HG03520 (cell line): ENCODE measurements around the gene OR10G8.
"Not testable (repeated sequence)": the region's sequence is repeated elsewhere in the genome, so short reads cannot be mapped to it uniquely, and the experiment has no call there.

Experiments used
- ATAC-seq: cut with Tn5 transposase; IDR thresholded peaks from one replicate; pipeline ENCODE4 v1.9.1; 2021; ENCODE audit warnings: mild to moderate bottlenecking, moderate library complexity; ENCODE audit not compliant: unreplicated experiment

Gene OR10G8, protein sequence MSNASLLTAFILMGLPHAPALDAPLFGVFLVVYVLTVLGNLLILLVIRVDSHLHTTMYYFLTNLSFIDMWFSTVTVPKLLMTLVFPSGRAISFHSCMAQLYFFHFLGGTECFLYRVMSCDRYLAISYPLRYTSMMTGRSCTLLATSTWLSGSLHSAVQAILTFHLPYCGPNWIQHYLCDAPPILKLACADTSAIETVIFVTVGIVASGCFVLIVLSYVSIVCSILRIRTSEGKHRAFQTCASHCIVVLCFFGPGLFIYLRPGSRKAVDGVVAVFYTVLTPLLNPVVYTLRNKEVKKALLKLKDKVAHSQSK

DNA sequence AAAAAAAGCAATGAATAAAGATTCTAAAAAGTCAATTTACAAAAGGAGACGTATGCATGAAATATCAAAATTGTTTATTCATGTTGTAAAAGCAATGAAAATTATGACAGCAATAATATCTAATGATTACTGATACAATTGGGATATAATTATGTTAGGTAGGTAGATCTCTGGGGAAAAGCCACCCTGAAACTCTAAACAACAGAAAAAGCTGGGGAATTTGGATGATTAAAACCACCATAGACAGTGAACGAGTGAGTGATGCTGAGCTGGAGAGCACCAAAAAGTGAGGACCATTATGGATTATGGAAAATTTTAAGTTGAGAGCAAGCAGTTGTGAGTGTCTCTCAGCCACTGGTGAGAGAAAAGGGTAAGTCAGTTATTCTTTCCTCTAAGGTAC lies at the start of gene OR10G8:
TSS of gene OR10G8 (plus strand) at position 301 of the 400 bp plus-strand sequence. CDS start 2,825 bp downstream, outside the sequence.
- no peak for ATAC-seq

DNA sequence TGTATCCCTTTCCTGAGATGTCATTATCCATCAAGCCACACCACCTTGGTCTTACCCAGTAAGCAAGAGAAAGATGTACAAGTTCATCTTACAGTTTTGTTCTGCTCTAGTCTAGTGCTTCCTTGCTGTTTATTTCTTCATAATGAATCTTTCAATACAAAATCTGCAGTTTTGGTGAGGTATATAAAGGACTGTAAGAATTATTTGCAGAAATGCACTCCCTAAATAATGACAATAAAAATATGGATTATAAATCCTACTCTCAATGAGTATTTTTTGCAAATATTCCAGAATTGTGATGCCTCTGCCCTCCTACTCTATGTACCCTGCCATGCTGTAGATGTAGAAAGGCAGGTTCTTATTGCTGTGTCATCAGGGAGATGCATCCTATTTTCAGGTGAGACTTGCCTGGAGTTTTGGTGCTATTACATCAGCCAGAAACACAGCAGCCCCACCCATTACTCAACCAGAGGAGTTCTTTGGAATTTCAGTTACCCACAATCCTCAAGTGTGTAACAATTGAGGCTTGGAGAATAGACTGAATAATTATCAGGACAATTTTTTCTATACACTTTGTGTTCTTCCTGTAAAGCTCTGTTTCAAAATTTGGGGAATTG lies 48.8 kb upstream of the OR10G8 start, which contains the start of gene OR10S1:
TSS of gene OR10S1 (minus strand) at position 51 of the 617 bp plus-strand sequence. CDS start 117 bp downstream, outside the sequence.
- ATAC-seq, result no peak

DNA sequence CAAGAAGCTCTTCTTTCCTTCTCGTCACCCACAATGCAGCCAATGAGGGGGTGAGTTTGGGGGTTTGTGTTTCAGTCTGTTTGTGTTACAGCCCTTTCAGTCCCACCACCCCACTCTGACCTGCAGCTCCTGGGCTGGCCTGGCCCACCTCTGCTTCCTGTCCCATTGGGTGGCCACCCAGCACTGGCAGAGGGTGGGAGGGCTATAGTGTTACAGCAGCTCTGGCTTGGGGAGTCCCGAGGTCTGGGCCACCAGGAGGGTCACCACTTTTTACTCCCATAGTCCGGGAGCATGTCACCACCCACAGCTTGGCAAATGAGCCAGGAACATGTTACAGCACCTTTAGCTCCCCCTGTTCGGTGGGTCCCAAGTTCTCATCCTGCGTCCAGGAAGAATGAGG lies 47.3 kb upstream of the OR10G8 start:
- no peak for ATAC-seq

DNA sequence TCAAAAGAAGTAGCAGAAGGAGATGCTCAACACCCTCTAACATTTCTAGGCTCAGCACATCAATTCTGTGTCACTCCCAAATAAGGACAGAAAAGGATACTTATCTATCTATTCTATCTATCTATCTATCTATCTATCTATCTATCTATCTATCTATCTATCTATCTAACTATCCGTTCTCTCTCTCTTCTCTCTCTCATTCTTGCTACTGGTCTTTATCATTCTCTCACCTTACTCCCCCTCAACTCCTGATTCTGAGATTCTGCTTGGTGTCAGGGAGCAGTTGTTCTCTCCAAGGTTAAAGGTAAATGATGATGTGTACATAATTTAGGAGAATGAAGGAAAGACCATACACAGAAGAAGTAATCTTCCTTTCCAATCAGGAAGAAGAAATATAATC lies 31.5 kb upstream of the OR10G8 start, which contains the start of gene OR10G6:
TSS of gene OR10G6 (minus strand) at position 43 of the 400 bp plus-strand sequence. CDS start at position 43, 0 bp downstream.
- ATAC-seq, result no peak

DNA sequence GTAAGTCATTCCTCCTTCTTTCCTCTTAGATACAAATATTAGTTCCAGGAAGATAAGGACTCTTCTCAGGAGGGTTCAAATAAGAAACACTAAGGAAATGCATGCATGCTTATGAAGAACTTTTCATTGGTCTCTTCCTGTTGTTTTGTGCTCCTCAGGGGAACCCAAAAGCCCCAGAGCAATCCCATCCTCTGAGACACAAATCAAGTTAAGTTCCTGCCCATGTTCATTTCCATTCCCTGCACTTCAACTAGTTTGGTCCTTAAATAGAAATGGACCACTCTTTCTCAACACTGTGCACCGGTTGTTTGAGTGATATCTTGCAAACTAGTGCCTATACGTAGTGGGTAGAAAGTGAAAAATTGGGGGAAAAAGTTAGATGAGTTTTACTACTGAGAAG lies 13.9 kb upstream of the OR10G8 start, which contains the start of gene OR10G4:
TSS of gene OR10G4 (plus strand) at position 301 of the 400 bp plus-strand sequence. CDS start 2,578 bp downstream, outside the sequence.
- ATAC-seq, result no peak

DNA sequence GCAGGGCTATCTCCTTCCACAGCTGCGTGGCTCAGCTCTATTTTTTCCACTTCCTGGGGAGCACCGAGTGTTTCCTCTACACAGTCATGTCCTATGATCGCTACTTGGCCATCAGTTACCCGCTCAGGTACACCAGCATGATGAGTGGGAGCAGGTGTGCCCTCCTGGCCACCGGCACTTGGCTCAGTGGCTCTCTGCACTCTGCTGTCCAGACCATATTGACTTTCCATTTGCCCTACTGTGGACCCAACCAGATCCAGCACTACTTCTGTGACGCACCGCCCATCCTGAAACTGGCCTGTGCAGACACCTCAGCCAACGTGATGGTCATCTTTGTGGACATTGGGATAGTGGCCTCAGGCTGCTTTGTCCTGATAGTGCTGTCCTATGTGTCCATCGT lies 10.8 kb upstream of the OR10G8 start:
- not testable (repeated sequence) for ATAC-seq

DNA sequence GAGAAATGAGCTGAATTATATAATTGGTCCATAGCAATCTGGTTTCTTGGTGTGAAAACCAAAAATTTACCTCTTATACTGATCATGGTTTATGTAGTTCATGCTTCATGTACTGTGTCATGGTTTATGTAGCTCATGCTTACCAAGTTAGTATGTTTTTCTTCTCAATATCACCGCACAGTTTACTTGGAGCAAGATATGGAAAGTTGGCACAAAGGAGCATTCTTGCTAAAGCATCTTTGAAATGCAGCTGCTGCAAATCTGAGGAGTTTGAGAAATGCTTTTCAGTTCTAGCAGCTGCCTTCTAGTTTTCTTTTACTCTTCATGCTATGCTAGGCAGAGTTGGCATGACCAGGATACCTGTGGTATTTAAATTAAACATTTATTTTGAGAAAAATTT lies 10.1 kb downstream of the OR10G8 start:
- no peak for ATAC-seq

DNA sequence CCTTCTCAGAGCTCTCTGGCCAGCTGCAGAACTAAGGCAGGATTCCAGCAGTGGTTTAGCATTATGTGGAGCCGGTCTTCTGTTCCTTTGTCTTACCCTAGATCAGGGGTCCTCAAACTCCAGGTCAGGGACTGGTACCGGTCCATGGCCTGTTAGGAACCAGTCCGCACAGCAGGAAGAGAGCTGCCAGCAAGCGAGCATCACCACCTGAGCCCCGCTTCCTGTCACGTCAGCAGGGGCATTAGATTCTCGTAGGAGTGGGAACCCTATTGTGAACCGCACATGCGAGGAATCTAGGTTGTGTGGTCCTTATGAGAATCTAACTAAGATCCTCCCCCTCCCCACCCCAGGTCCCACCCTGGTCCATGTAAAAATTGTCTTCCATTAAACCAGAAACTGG lies 13.0 kb downstream of the OR10G8 start:
- no peak for ATAC-seq

DNA sequence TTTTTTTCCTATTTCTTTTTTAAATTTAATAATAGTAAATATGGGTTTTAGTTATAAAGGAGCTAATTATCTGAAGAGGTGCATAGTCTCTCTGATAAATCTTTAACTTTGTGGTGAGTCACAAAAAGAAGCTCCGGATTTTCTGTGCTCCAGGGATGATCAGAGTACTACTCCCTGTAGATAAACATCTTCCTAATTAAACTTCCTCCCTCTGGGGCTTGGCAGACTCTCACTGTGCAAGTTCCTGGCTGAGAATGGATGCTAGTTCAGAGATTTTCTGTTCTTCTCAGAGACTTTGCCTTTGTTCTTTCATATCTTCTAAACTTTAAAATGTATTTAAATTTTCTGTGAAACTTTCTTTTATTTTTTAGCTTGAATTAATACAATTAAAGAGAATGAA lies 14.7 kb downstream of the OR10G8 start, which contains the start of gene OR10G7:
TSS of gene OR10G7 (minus strand) at position 72 of the 400 bp plus-strand sequence. CDS start 2,324 bp downstream, outside the sequence.
- no peak for ATAC-seq

DNA sequence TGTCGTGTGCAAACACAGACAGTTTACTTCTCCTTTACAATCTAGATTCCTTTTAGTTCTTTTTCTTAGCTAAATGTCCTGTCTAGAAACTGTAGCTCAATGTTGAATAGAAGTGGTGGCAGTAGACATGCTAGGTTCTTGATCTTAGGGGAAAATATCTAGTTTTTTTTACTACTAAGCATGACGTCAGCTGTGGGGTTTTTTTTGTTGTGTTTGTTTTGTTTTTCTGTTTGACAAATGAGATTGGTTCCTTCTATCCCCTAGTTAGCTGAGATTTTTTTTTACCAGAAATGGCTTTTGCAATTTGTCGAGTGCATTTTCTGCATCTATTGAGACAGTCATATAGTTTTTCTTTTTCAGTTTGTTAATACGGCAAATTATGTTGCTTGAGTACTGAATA lies 16.8 kb downstream of the OR10G8 start:
- ATAC-seq, result no peak

DNA sequence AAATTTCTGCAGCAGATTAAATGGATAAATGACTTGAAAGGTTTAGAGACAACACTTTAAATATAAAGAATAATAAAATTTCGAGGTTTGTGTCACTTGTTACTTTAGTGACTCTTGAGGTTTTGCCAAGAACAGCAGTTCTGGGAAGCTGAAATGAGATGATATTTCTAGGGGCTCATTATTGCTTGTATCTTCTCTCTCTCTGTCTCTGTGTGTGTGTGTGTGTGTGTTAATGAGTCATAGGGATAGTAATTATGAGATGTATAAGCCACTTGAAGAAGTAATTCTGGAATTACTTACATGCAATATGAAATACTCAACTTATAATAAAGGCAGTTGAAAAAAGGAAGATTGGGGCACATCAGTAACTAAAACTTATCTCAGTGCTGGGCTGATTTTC lies 24.1 kb downstream of the OR10G8 start:
- ATAC-seq, result no peak

DNA sequence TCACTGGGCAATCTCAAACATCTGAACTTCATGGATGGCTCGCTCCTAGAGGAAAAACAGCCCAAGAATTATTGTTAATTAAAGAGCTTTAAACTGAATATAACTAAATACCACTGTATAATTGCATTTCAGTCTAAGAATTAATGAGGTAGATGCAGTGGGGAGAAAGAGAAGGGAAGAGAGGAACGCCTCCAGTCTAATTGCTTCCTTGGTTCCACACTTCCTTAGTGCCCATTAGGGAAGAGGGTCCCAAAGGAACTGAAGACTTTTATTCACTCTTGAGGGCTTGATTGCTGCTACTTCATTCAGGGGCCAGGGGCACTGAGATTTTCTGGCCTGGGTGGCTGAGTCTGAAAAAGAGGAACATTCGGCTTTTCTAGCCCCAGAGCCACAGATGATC lies 26.4 kb downstream of the OR10G8 start:
- ATAC-seq, result no peak

DNA sequence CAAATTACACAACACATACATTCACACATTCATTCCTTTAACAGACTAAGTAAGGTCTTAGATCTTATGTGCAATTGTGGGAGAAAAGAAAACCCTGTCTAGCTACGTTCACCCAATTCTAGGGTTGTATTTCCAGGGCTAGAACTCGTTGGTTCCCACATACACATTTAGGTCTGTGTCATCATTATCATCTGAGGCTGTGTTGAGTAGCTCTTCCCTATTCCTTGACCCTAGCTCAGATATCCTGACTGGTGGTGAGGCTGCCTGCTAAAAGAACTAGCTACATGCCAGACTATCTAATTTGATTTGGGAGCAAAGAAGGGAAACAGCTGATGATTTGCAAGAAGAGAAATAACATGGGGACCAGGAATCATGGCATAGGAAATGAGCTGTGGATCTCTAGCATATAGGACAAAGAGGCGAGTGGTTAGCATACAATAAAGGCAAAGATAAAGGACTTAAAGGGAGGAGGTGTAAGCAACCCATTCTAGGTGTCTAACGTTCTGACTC lies 42.1 kb downstream of the OR10G8 start:
- no peak for ATAC-seq

DNA sequence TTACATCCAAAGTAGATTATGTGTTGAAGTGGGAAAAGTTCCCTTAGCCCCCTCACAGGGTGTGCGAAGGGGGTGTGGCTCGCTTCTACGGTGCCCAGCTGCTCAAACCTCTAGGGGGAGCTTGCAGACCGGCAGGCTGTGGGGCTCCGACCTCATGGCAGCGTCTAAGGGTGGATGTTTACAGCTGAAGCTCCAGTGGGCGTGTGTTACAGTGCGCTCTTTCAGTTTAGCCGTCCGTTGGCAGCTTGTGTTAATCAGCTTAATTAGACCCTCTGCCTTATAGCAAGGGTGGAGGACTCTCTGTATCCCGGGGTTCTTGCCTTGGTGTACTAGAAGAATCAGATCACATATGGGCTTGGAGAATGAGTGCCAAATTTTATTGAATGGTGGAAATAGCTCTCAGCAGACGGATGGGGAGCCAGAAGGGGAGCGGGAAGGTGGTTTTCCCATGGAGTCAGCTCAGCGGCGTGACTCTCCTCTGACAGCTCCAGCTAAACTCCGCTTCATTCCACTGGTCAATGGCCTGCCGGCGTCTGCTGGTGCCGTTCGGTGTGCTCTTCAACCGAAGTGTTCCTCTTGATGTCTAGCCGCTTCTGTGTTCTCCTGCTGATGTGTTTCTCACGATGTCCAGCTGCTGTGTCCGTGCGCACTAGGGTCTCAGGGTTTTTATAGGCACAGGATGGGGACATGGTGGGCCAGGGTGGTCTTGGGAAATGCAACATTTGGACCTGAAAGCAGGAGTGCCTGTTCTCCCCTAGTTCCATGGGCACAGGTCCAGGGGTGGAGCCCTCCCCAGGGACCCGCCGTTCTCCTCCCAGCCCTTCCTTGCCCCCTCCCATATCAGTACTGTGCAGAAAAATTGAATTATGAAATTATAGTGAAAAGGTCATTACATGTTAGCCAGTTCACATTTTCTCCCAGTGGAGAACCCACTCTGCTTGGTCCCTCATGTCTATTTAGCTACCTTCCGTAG lies 43.1 kb downstream of the OR10G8 start:
- peak; percentile 59 for ATAC-seq

DNA sequence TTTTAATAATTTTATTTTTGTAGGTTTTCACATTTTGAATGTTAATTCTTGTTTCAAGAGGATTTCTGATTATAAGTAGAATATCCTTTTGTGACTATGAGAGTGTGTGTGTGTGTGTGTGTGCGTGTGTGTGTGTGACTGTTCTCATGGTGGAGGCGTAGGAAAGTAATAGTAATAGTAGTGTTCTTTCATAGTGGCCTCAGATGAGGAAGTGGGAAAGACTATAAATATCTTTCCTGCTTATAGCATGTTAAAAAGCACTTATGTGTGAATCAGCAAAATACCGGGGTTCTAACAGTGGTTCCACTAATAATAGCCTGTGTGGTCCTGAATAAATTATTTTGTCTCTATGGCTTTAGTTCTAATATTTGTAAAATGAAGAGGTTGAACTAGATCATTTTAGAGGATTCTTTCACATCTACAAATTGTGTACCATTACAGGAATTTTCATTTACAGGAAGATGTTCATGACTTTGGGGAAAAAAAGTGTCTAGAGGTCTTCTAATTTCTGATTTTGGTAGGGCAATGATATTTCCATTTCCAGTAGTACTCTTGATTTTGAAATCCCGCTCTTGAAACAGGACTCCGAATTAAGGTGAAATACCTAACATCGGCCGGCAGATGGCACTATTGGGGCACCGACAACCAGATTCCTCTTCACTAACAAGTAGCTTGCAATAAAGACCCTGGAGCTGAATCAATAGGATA lies 44.5 kb downstream of the OR10G8 start:
- peak; percentile 92 for ATAC-seq

DNA sequence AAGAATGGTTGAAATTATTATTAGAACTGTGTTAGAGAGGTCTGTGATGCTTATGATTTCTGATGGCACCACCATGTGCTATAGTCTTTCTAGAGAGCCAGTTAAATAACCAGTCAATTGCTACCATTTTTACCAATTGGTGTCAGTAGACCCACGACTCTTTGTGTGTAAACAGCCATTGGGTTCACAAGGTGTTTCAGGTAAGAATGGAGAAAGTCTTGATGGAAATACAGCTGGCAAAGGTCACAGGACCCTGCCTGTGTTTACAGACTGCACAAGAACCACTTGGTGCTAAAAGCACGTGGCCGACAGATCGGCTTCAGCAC lies 45.0 kb downstream of the OR10G8 start:
- no peak for ATAC-seq

DNA sequence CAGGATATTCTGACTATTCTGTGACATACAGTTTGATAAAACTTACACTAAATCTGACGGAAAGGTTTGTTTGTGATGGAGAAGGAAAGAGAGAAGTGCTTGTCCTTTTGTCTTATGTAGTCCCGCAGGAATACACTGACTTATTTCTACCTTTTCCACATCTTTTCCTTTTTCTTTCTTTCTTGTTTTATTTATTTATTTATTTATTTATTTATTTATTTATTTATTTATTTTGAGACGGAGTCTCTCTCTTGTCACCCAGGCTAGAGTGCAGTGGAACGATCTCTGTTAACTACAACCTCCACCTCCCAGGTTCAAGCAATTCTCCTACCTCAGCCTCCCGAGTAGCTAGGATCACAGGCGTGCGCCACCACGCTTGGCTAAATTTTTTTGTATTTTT lies 45.5 kb downstream of the OR10G8 start:
- no peak for ATAC-seq

DNA sequence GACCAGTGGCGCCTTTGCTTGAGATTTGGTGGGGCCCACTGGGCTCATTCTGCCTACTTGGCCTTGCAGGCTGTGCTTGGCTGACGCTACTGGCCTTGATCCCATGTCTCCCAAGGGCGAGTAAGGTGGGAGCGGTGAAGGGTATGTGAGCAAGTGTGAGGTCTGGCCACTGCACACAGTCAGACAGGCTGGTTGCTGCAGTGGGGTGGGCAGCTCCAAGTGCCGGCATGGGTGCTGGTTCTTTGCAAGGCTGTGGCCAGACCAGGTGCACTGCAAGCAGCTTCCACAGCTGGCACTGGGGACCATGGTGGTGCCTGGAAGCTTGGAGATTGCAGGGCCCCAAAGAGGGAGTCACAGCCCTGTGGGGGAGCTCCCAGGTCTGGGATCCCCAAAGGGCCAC lies 48.0 kb downstream of the OR10G8 start:
- no peak for ATAC-seq

DNA sequence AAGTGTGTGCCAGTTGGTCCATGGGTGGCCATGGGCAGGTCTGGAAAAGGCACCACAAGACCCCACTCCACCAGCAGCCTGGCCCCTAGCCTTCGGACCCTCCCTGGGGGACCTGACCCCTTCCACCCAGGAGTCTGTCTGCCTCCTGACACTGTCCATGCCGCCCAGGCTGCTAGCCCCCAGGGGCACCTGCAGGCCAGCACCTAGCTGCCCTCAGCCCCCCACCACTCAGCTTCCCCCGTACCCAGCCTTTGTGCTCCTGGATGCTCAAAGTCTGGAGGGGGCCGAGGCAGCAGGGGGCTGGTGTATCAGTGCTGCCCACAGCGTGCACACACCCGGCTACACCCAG lies 48.9 kb downstream of the OR10G8 start:
- no peak for ATAC-seq
